GM23338 (cell line): ENCODE data around the gene FKBP5. TPM values are rescaled to one million over a fixed set of nuclear protein-coding genes. Genes with fewer than 3 reads are reported as not detected.

Experiments
- ATAC-seq: fragments of 200-7000 bp; cut with Tn5 transposase; 3 replicates; pipeline ENCODE4 v1.9.1; 2020
- DNase-seq: peaks from one replicate; pipeline ENCODE4 v3.0.0-alpha.2; 2015; ENCODE audit warnings: low spot score
- H2AFZ ChIP-seq: fragments of 200-600 bp; sonication (generic); 2 replicates; pipeline ENCODE4 v1.8.0; 2016; ENCODE audit warnings: antibody characterized with exemption, mild to moderate bottlenecking, moderate library complexity
- H3F3A ChIP-seq: fragments of 200-600 bp; sonication (generic); replicated peaks from 2 replicates; pipeline ENCODE4 v1.8.0; 2017; ENCODE audit warnings: antibody characterized with exemption, mixed run types, low read depth
- H3K27ac ChIP-seq: fragments of 200-600 bp; sonication (generic); 2 replicates; pipeline ENCODE4 v1.6.1; 2016; ENCODE audit warnings: low read depth
- H3K27me3 ChIP-seq: fragments of 200-600 bp; sonication (generic); 2 replicates; pipeline ENCODE4 v1.8.0; 2016; ENCODE audit warnings: mild to moderate bottlenecking, mixed run types, moderate library complexity; ENCODE audit not compliant: insufficient read depth
- H3K36me3 ChIP-seq: fragments of 200-600 bp; sonication (generic); 2 replicates; pipeline ENCODE4 v1.8.0; 2016; ENCODE audit warnings: mild to moderate bottlenecking; ENCODE audit not compliant: insufficient read depth
- H3K4me1 ChIP-seq: fragments of 200-600 bp; sonication (generic); 2 replicates; pipeline ENCODE4 v1.8.0; 2016; ENCODE audit warnings: mild to moderate bottlenecking, moderate library complexity; ENCODE audit not compliant: insufficient read depth
- H3K4me2 ChIP-seq: fragments of 200-600 bp; sonication (generic); 2 replicates; pipeline ENCODE4 v1.7.1; 2017; ENCODE audit warnings: mixed run types
- H3K4me3 ChIP-seq: fragments of 200-600 bp; sonication (generic); 2 replicates; pipeline ENCODE4 v1.6.1; 2016; ENCODE audit warnings: mixed run types
- H3K79me2 ChIP-seq: fragments of 200-600 bp; sonication (generic); replicated peaks from 2 replicates; pipeline ENCODE4 v1.8.0; 2017; ENCODE audit warnings: mild to moderate bottlenecking; ENCODE audit not compliant: insufficient read depth
- H3K9me2 ChIP-seq: fragments of 200-600 bp; sonication (generic); 2 replicates; pipeline ENCODE4 v1.8.0; 2017; ENCODE audit not compliant: insufficient read depth
- H4K20me1 ChIP-seq: fragments of 200-600 bp; sonication (generic); replicated peaks from 2 replicates; pipeline ENCODE4 v1.8.0; 2017; ENCODE audit warnings: mild to moderate bottlenecking; ENCODE audit not compliant: insufficient read depth
- H3K27ac Mint-ChIP-seq: 2 replicates; pipeline ENCODE4 v1.8.0; 2020; ENCODE audit warnings: inconsistent platforms, mild to moderate bottlenecking, moderate library complexity, mixed read lengths
- H3K27me3 Mint-ChIP-seq: 3 replicates; pipeline ENCODE4 v1.8.0; 2022; ENCODE audit warnings: low read depth, mild to moderate bottlenecking, moderate library complexity, mixed read lengths, inconsistent platforms; ENCODE audit not compliant: insufficient read depth, poor library complexity
- H3K36me3 Mint-ChIP-seq: 3 replicates; pipeline ENCODE4 v1.8.0; 2021; ENCODE audit warnings: low read depth, mild to moderate bottlenecking, inconsistent platforms, moderate library complexity, mixed read lengths
- H3K4me1 Mint-ChIP-seq: 3 replicates; pipeline ENCODE4 v1.8.0; 2020; ENCODE audit warnings: mild to moderate bottlenecking, inconsistent platforms, mixed read lengths
- H3K4me3 Mint-ChIP-seq: 3 replicates; pipeline ENCODE4 v1.8.0; 2021; ENCODE audit warnings: moderate library complexity, mild to moderate bottlenecking, inconsistent platforms, mixed read lengths
- H3K9me3 Mint-ChIP-seq: 3 replicates; pipeline ENCODE4 v1.8.0; 2020; ENCODE audit warnings: moderate library complexity, mild to moderate bottlenecking, inconsistent platforms, mixed read lengths
- CREB1 ChIP-seq: fragments of 250-450 bp; sonication (Bioruptor Pico); IDR thresholded peaks from 2 replicates; pipeline ENCODE4 v1.5.0; 2020; ENCODE audit warnings: low read depth, mild to moderate bottlenecking, moderate library complexity
- EZH2 ChIP-seq: fragments of 200-600 bp; sonication (generic); IDR thresholded peaks from one replicate; pipeline ENCODE4 v1.8.0; 2017; ENCODE audit warnings: antibody characterized with exemption, mild to moderate bottlenecking, low read depth; ENCODE audit not compliant: unreplicated experiment
- EZH2phosphoT487 ChIP-seq: fragments of 200-600 bp; sonication (generic); IDR thresholded peaks from one replicate; pipeline ENCODE4 v1.8.1; 2018; ENCODE audit warnings: antibody characterized with exemption; ENCODE audit not compliant: unreplicated experiment
- JUNB ChIP-seq: IDR thresholded peaks from one replicate; pipeline ENCODE4 v1.6.1; 2016; ENCODE audit warnings: antibody characterized with exemption; ENCODE audit not compliant: unreplicated experiment
- NANOG ChIP-seq: IDR thresholded peaks from 2 replicates; pipeline ENCODE4 v1.6.1; 2016; ENCODE audit warnings: antibody characterized with exemption, borderline replicate concordance
- POLR2AphosphoS5 ChIP-seq: IDR thresholded peaks from 2 replicates; pipeline ENCODE4 v1.6.1; 2016; ENCODE audit warnings: antibody characterized with exemption, low read depth
- STAT1 ChIP-seq: IDR thresholded peaks from one replicate; pipeline ENCODE4 v1.6.1; 2016; ENCODE audit warnings: antibody characterized with exemption; ENCODE audit not compliant: unreplicated experiment
- ZNF114 ChIP-seq: fragments of 250-450 bp; sonication (Bioruptor Pico); IDR thresholded peaks from 2 replicates; pipeline ENCODE4 v1.5.0; 2020; ENCODE audit warnings: mild to moderate bottlenecking, moderate library complexity
- ZNF331 ChIP-seq: fragments of 250-450 bp; sonication (Bioruptor Pico); IDR thresholded peaks from 2 replicates; pipeline ENCODE4 v1.5.0; 2020; ENCODE audit warnings: low read depth, mild to moderate bottlenecking, moderate library complexity
- polyA plus RNA-seq: library from polyadenylated mRNA; unstranded; fragments of >200 nt; fragmentation: Nextera tagmentation; extraction: Ambion mirVana; gene quantifications from 2 replicates; pipeline ENCODE4 v1.2.1, GENCODE V29; 2016
- total RNA-seq: library from RNA; depleted of rRNA; stranded (reverse); fragments of >200 nt; shearing (Covaris generic); gene quantifications from 2 replicates; pipeline ENCODE4 v1.2.3, GENCODE V29; 2014
- TF ChIP-seq, protein P1 (sequence below), 2 experiments: fragments of 200-600 bp in 1 of 2; sonication (generic) in 1 of 2; conservative IDR thresholded peaks; 2 replicates each; pipeline versions ENCODE4 v1.5.1 to v1.6.1; 2016 to 2017; ENCODE audit warnings: antibody characterized with exemption in 2 of 2, low read depth in 2 of 2, mild to moderate bottlenecking in 2 of 2, moderate library complexity in 1 of 2
- TF ChIP-seq, protein P2 (sequence below): IDR thresholded peaks from one replicate; pipeline ENCODE4 v1.6.1; 2018; ENCODE audit warnings: antibody characterized with exemption; ENCODE audit not compliant: unreplicated experiment
- TF ChIP-seq, protein P3 (sequence below): IDR thresholded peaks from 2 replicates; pipeline ENCODE4 v1.6.1; 2016; ENCODE audit warnings: antibody characterized with exemption

FKBP5 gene
- total and polyA plus RNA-seq, 2 experiments from 2014 or later = 19.8 to 28.6 TPM

DNA sequence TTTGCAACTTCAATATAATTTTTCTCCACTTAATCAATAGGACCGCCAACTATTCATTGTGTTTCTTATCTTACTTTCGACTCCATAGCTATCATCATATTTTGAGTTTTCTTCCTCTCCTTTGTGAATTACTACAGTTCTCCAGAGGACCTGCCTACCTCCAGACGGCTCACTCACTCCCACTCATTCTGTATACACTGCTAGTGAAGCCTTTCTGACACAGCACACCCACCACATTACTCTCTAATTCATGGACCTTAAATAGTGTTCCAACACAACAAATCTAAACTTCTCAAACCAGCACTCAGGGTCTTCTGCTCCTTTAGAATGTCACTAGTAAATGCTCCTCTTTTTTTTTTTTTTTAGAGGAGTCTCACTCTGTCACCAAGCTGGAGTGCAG, 23.8 kb downstream of the FKBP5 start:
- Histone ChIP-seq H3K4me1 (peaks cover 17% of the 10 kb centered on the region), H3F3A (no peaks in the 10 kb centered on the region), H3K4me2 (no peak overlapping the region), H3K9me2 (no peaks in the 10 kb centered on the region), H4K20me1 (0 out of 2 replicates have a peak, but pooled peaks cover 6% of the 10 kb centered on the region), H3K4me3 (no peak overlapping the region), H3K79me2 (peaks cover 38% of the 10 kb centered on the region; the same call in 1 of the 2 replicates), H3K27ac (no peak overlapping the region), H3K27me3 (no peaks in the 10 kb centered on the region), H3K36me3 (no peaks in the 10 kb centered on the region), H2AFZ (no peak overlapping the region)
- H3K27me3 Mint-ChIP-seq = peaks cover 2% of the 10 kb centered on the region
- H3K4me1 Mint-ChIP-seq = no peaks in the 10 kb centered on the region; the same call in 2 of the 3 replicates
- ATAC-seq (no peak; the same call in 2 of the 3 replicates), DNase-seq (no peak)
- no peaks in the 10 kb centered on the region for H3K36me3 Mint-ChIP-seq
- TF ChIP-seq, protein P1, sequence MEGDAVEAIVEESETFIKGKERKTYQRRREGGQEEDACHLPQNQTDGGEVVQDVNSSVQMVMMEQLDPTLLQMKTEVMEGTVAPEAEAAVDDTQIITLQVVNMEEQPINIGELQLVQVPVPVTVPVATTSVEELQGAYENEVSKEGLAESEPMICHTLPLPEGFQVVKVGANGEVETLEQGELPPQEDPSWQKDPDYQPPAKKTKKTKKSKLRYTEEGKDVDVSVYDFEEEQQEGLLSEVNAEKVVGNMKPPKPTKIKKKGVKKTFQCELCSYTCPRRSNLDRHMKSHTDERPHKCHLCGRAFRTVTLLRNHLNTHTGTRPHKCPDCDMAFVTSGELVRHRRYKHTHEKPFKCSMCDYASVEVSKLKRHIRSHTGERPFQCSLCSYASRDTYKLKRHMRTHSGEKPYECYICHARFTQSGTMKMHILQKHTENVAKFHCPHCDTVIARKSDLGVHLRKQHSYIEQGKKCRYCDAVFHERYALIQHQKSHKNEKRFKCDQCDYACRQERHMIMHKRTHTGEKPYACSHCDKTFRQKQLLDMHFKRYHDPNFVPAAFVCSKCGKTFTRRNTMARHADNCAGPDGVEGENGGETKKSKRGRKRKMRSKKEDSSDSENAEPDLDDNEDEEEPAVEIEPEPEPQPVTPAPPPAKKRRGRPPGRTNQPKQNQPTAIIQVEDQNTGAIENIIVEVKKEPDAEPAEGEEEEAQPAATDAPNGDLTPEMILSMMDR (conservative IDR thresholded peaks at IDR 0.05; ENCODE audit: low read depth in 2 of 2) = no peak
- TF ChIP-seq EZH2 (no peak), ZNF114 (CRISPR knock-in tag) (no peak), EZH2phosphoT487 (no peak), POLR2AphosphoS5 (no peak), STAT1 (no peak), JUNB (no peak)
- TF ChIP-seq, protein P2, sequence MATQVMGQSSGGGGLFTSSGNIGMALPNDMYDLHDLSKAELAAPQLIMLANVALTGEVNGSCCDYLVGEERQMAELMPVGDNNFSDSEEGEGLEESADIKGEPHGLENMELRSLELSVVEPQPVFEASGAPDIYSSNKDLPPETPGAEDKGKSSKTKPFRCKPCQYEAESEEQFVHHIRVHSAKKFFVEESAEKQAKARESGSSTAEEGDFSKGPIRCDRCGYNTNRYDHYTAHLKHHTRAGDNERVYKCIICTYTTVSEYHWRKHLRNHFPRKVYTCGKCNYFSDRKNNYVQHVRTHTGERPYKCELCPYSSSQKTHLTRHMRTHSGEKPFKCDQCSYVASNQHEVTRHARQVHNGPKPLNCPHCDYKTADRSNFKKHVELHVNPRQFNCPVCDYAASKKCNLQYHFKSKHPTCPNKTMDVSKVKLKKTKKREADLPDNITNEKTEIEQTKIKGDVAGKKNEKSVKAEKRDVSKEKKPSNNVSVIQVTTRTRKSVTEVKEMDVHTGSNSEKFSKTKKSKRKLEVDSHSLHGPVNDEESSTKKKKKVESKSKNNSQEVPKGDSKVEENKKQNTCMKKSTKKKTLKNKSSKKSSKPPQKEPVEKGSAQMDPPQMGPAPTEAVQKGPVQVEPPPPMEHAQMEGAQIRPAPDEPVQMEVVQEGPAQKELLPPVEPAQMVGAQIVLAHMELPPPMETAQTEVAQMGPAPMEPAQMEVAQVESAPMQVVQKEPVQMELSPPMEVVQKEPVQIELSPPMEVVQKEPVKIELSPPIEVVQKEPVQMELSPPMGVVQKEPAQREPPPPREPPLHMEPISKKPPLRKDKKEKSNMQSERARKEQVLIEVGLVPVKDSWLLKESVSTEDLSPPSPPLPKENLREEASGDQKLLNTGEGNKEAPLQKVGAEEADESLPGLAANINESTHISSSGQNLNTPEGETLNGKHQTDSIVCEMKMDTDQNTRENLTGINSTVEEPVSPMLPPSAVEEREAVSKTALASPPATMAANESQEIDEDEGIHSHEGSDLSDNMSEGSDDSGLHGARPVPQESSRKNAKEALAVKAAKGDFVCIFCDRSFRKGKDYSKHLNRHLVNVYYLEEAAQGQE = no peak
- H3K4me3 Mint-ChIP-seq = no peak overlapping the region
- H3K27ac Mint-ChIP-seq = no peak overlapping the region
- H3K9me3 Mint-ChIP-seq = no peaks in the 10 kb centered on the region

DNA sequence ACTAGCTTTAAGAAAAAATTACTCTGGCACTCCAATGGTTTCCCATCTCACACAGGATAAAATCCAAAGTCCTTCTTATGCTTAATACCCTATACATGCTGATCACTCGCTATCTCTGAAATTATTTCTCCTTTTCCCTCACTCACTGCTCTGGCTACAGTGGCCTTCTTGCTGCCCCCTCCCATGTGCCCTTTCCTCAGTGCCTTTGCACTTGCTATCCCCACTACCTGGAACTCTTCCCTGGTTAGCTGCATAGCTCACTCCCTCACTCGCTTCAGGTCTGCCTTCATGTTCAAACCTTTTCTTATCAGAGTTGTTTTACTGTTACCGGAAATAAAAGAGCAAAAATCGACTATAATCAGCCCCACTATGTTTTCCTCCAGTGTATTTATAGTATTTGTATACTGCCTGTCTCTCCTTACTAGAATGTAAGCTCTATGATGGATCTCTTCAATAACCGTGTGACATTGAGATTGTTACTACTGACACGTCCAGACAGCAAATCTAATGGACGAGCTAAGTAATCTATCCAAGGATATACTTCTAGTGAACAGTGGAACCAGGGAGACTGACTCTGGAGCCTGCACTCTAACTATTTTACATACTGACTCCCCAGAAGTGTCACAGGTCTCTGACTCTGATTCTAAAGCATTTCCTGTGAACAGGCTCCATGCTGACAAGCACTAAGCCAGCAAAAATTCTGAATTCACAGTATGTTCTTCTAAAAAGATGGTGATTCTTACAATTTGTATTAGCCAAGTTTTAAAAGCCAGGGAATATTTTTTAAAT, 25.1 kb downstream of the FKBP5 start:
- Mint-ChIP-seq H3K4me3 (no peak overlapping the region), H3K9me3 (no peaks in the 10 kb centered on the region), H3K36me3 (no peaks in the 10 kb centered on the region), H3K4me1 (no peaks in the 10 kb centered on the region; the same call in 2 of the 3 replicates), H3K27ac (no peak overlapping the region), H3K27me3 (peaks cover 2% of the 10 kb centered on the region)
- no peak overlapping the region for H3K4me3 ChIP-seq
- DNase-seq = peak; percentile 57
- peaks cover 17% of the 10 kb centered on the region for H3K4me1 ChIP-seq
- H3F3A ChIP-seq = no peaks in the 10 kb centered on the region
- no peak overlapping the region for H3K4me2 ChIP-seq
- no peaks in the 10 kb centered on the region for H3K9me2 ChIP-seq
- H4K20me1 ChIP-seq = 0 out of 2 replicates have a peak, but pooled peaks cover 6% of the 10 kb centered on the region
- peaks cover 26% of the 10 kb centered on the region; the same call in 1 of the 2 replicates for H3K79me2 ChIP-seq
- H3K27ac ChIP-seq = no peak overlapping the region
- H2AFZ ChIP-seq = no peak overlapping the region
- H3K27me3 ChIP-seq = no peaks in the 10 kb centered on the region
- peak; percentile 71 for ATAC-seq
- no peaks in the 10 kb centered on the region for H3K36me3 ChIP-seq
- no peak for TF ChIP-seq EZH2
- no peak for TF ChIP-seq EZH2phosphoT487
- TF ChIP-seq JUNB = no peak
- TF ChIP-seq ZNF331 (CRISPR knock-in tag) = no peak
- no peak for TF ChIP-seq ZNF114 (CRISPR knock-in tag)
- TF ChIP-seq, protein P2 = no peak
- no peak for TF ChIP-seq CREB1 (CRISPR knock-in tag)
- no peak for TF ChIP-seq POLR2AphosphoS5
- TF ChIP-seq STAT1 = no peak
- TF ChIP-seq, protein P3, sequence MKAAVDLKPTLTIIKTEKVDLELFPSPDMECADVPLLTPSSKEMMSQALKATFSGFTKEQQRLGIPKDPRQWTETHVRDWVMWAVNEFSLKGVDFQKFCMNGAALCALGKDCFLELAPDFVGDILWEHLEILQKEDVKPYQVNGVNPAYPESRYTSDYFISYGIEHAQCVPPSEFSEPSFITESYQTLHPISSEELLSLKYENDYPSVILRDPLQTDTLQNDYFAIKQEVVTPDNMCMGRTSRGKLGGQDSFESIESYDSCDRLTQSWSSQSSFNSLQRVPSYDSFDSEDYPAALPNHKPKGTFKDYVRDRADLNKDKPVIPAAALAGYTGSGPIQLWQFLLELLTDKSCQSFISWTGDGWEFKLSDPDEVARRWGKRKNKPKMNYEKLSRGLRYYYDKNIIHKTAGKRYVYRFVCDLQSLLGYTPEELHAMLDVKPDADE = no peak
- no peak for TF ChIP-seq NANOG
